ENCODE data around the gene GSK3B. TPM values are rescaled to one million over a fixed set of nuclear protein-coding genes. Genes with fewer than 3 reads are reported as not detected.

Gene GSK3B
- total RNA-seq, 1 donor from 2014 or later: 60.8 TPM

GRCh38 chr3:120103276-120103675 is 9.0 kb upstream of the GSK3B start:
- DNase-seq (ENCODE audit: low read depth) (no peak), FAIRE-seq (no peak)
- no peaks in the 10 kb centered on the region for H3K27me3 ChIP-seq (ENCODE audit: control insufficient read depth, insufficient read depth, low read length)
- H3K4me3 ChIP-seq (ENCODE audit: low read depth, low read length): no peak overlapping the region
- H3K36me3 ChIP-seq (ENCODE audit: control insufficient read depth, insufficient read depth, low read length): no peaks in the 10 kb centered on the region
- TF ChIP-seq, protein P1, sequence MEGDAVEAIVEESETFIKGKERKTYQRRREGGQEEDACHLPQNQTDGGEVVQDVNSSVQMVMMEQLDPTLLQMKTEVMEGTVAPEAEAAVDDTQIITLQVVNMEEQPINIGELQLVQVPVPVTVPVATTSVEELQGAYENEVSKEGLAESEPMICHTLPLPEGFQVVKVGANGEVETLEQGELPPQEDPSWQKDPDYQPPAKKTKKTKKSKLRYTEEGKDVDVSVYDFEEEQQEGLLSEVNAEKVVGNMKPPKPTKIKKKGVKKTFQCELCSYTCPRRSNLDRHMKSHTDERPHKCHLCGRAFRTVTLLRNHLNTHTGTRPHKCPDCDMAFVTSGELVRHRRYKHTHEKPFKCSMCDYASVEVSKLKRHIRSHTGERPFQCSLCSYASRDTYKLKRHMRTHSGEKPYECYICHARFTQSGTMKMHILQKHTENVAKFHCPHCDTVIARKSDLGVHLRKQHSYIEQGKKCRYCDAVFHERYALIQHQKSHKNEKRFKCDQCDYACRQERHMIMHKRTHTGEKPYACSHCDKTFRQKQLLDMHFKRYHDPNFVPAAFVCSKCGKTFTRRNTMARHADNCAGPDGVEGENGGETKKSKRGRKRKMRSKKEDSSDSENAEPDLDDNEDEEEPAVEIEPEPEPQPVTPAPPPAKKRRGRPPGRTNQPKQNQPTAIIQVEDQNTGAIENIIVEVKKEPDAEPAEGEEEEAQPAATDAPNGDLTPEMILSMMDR (IDR thresholded peaks at IDR 0.05; ENCODE audit: insufficient read depth, low read length, severe bottlenecking): no peak

DNA sequence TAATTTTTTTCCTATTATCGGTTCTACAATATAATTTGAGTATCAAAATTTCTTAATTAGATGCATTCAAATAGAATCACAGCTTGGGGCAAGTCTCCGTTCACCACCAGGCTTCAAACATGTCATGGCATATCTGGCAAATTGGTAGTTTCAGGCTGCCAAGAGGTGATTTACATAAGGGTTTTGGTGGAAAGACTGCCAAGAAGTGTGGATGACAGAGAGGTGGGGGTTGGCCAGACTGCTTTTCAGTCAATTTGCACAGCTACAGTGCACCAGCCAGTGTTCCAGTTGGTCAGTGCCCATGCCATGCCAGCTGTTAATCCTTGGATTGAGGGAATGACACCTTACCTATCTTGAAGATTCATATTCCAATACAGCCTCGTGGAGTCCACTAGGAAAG is 8.4 kb upstream of the GSK3B start:
- no peak overlapping the region for H3K4me3 ChIP-seq (ENCODE audit: low read depth, low read length)
- H3K36me3 ChIP-seq (ENCODE audit: control insufficient read depth, insufficient read depth, low read length): no peaks in the 10 kb centered on the region
- TF ChIP-seq, protein P1 (IDR thresholded peaks at IDR 0.05; ENCODE audit: insufficient read depth, low read length, severe bottlenecking): no peak
- H3K27me3 ChIP-seq (ENCODE audit: control insufficient read depth, insufficient read depth, low read length): no peaks in the 10 kb centered on the region
- peak; percentile 50 for FAIRE-seq
- DNase-seq (ENCODE audit: low read depth): peak; percentile 95

DNA sequence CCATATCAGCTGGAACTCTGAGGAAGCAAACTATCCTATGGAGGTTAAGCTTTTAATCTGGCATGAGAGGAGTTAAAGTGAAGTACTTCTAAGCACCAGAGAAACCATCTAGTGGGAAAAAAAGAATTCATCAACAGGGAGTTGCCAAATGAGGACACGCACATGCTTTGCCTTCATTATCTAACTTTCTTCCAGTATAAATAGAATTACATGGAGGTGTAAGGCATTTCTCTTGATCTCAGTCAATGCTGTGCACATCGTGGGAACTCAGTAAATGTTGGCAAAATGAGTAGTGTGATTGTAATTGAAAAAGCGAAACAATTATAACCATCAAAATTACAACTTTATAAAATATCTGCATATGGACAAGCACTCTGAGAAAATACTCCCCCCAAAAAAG is 8.0 kb upstream of the GSK3B start:
- H3K4me3 ChIP-seq (ENCODE audit: low read depth, low read length): no peak overlapping the region
- no peaks in the 10 kb centered on the region for H3K27me3 ChIP-seq (ENCODE audit: control insufficient read depth, insufficient read depth, low read length)
- TF ChIP-seq, protein P1 (IDR thresholded peaks at IDR 0.05; ENCODE audit: insufficient read depth, low read length, severe bottlenecking): no peak
- no peak for FAIRE-seq
- DNase-seq (ENCODE audit: low read depth): no peak
- H3K36me3 ChIP-seq (ENCODE audit: control insufficient read depth, insufficient read depth, low read length): no peaks in the 10 kb centered on the region

GRCh38 chr3:120101624-120102023 is 7.4 kb upstream of the GSK3B start:
- DNase-seq (ENCODE audit: low read depth) (no peak), FAIRE-seq (no peak)

GRCh38 chr3:120100711-120101110 is 6.5 kb upstream of the GSK3B start:
- no peaks in the 10 kb centered on the region for H3K27me3 ChIP-seq (ENCODE audit: control insufficient read depth, insufficient read depth, low read length)
- no peak overlapping the region for H3K4me3 ChIP-seq (ENCODE audit: low read depth, low read length)
- FAIRE-seq (no peak), DNase-seq (ENCODE audit: low read depth) (no peak)
- H3K36me3 ChIP-seq (ENCODE audit: control insufficient read depth, insufficient read depth, low read length): no peaks in the 10 kb centered on the region
- TF ChIP-seq, protein P1 (IDR thresholded peaks at IDR 0.05; ENCODE audit: insufficient read depth, low read length, severe bottlenecking): no peak

More at GRCh38 chr3:120101624-120102023, 7.4 kb upstream of the GSK3B start:
- Histone ChIP-seq H3K36me3 (ENCODE audit: control insufficient read depth, insufficient read depth, low read length) (no peaks in the 10 kb centered on the region), H3K4me3 (ENCODE audit: low read depth, low read length) (no peak overlapping the region), H3K27me3 (ENCODE audit: control insufficient read depth, insufficient read depth, low read length) (no peaks in the 10 kb centered on the region)
- TF ChIP-seq, protein P1 (IDR thresholded peaks at IDR 0.05; ENCODE audit: insufficient read depth, low read length, severe bottlenecking): no peak

- DNase-seq (ENCODE audit: low read depth): no peak
- no peaks in the 10 kb centered on the region for H3K36me3 ChIP-seq (ENCODE audit: control insufficient read depth, insufficient read depth, low read length)
These were observed 4.5 kb upstream of the GSK3B start for GRCh38 chr3:120098710-120099109.

More at GRCh38 chr3:120098710-120099109, 4.5 kb upstream of the GSK3B start:
- Histone ChIP-seq H3K27me3 (ENCODE audit: control insufficient read depth, insufficient read depth, low read length) (no peaks in the 10 kb centered on the region), H3K4me3 (ENCODE audit: low read depth, low read length) (no peak overlapping the region)
- TF ChIP-seq, protein P1 (IDR thresholded peaks at IDR 0.05; ENCODE audit: insufficient read depth, low read length, severe bottlenecking): no peak
- FAIRE-seq: no peak

Data from bronchial epithelial cell (primary cell).